HepG2 (cell line): ENCODE measurements around the gene POGLUT3. TPM values are rescaled to one million over a fixed set of nuclear protein-coding genes. Genes with fewer than 3 reads are reported as not detected.

Experiments used
- ASH2L ChIP-seq: fragments of 300-600, 200-600 bp; sonication (generic); IDR thresholded peaks from 2 replicates; pipeline ENCODE4 v1.7.0; 2017; ENCODE audit warnings: low read depth, mild to moderate bottlenecking, moderate library complexity, mixed read lengths, low read length; ENCODE audit not compliant: insufficient read length
- CREBL2 ChIP-seq: sonication (generic); formaldehyde crosslinking; IDR thresholded peaks from 2 replicates; pipeline ENCODE4 v1.8.1; 2023; ENCODE audit warnings: missing genetic modification reagents, mild to moderate bottlenecking, borderline replicate concordance
- GATAD2A ChIP-seq: IDR thresholded peaks from 2 replicates; pipeline ENCODE4 v1.6.1; 2016
- HBP1 ChIP-seq: IDR thresholded peaks from 2 replicates; pipeline ENCODE4 v1.6.1; 2016; ENCODE audit warnings: low read depth, control low read depth
- HNF4G ChIP-seq, 2 experiments: sonication (generic) in 1 of 2; formaldehyde crosslinking in 1 of 2; IDR thresholded peaks; 2 replicates each; pipeline versions ENCODE4 v1.4.0 to v1.6.1; 2011 to 2020; ENCODE audit warnings: borderline replicate concordance in 2 of 2, low read depth in 2 of 2, mild to moderate bottlenecking in 2 of 2, low read length in 1 of 2, missing genetic modification reagents in 1 of 2, moderate library complexity in 1 of 2
- RARA ChIP-seq: IDR thresholded peaks from 2 replicates; pipeline ENCODE4 v1.6.1; 2016; ENCODE audit warnings: missing genetic modification reagents, missing compliant biosample characterization
- REPIN1 ChIP-seq: sonication (generic); formaldehyde crosslinking; IDR thresholded peaks from 2 replicates; pipeline ENCODE4 v1.8.0; 2022; ENCODE audit warnings: missing genetic modification reagents, low read depth, mild to moderate bottlenecking, borderline replicate concordance
- SALL1 ChIP-seq: sonication (generic); formaldehyde crosslinking; IDR thresholded peaks from 2 replicates; pipeline ENCODE4 v1.8.0; 2022; ENCODE audit warnings: mild to moderate bottlenecking, missing genetic modification reagents
- SP4 ChIP-seq: sonication (generic); formaldehyde crosslinking; IDR thresholded peaks from 2 replicates; pipeline ENCODE4 v1.8.1; 2023; ENCODE audit warnings: mild to moderate bottlenecking, missing genetic modification reagents
- TEAD2 ChIP-seq: sonication (generic); formaldehyde crosslinking; IDR thresholded peaks from 2 replicates; pipeline ENCODE4 v1.9.0; 2021; ENCODE audit warnings: missing genetic modification reagents
- TEAD3 ChIP-seq: optimal IDR thresholded peaks from 2 replicates; pipeline ENCODE3; 2016; ENCODE audit warnings: borderline replicate concordance
- TSC22D2 ChIP-seq: sonication (generic); formaldehyde crosslinking; IDR thresholded peaks from 2 replicates; pipeline ENCODE4 v1.5.1; 2020; ENCODE audit warnings: missing genetic modification reagents, mild to moderate bottlenecking, borderline replicate concordance
- U2AF1 ChIP-seq: fragments of 200-400 bp; formaldehyde crosslinking; optimal IDR thresholded peaks from 2 replicates; pipeline ENCODE3; 2017; ENCODE audit warnings: mild to moderate bottlenecking, low read depth, low read length
- ZC3H4 ChIP-seq: sonication (generic); formaldehyde crosslinking; IDR thresholded peaks from 2 replicates; pipeline ENCODE4 v1.4.0; 2020; ENCODE audit warnings: missing genetic modification reagents, borderline replicate concordance
- ZNF12 ChIP-seq: sonication (generic); formaldehyde crosslinking; IDR thresholded peaks from 2 replicates; pipeline ENCODE4 v1.5.0; 2020; ENCODE audit warnings: missing genetic modification reagents
- ZNF124 ChIP-seq: sonication (generic); formaldehyde crosslinking; IDR thresholded peaks from 2 replicates; pipeline ENCODE4 v1.4.0; 2020; ENCODE audit warnings: missing genetic modification reagents
- ZNF280D ChIP-seq: sonication (generic); formaldehyde crosslinking; IDR thresholded peaks from 2 replicates; pipeline ENCODE4 v1.5.1; 2020; ENCODE audit warnings: mild to moderate bottlenecking, missing genetic modification reagents
- ZNF570 ChIP-seq: sonication (generic); formaldehyde crosslinking; IDR thresholded peaks from 2 replicates; pipeline ENCODE4 v1.4.0; 2020; ENCODE audit warnings: mild to moderate bottlenecking, missing genetic modification reagents, borderline replicate concordance
- ZNF687 ChIP-seq: sonication (generic); formaldehyde crosslinking; IDR thresholded peaks from 2 replicates; pipeline ENCODE4 v1.5.1; 2020; ENCODE audit warnings: mild to moderate bottlenecking, missing genetic modification reagents, moderate library complexity
- ZNF891 ChIP-seq: sonication (generic); formaldehyde crosslinking; IDR thresholded peaks from 2 replicates; pipeline ENCODE4 v1.5.0; 2020; ENCODE audit warnings: mild to moderate bottlenecking, missing genetic modification reagents
- polyA plus RNA-seq, 8 experiments: library from polyadenylated mRNA; depleted of rRNA in 3 of 8; stranded (reverse) in 7 of 8; unstranded in 1 of 8; fragments of >200 nt; fragmentation: Illumina TruSeq in 4 of 8; extraction: Trizol in 4 of 8; gene quantifications; 2 replicates each; pipeline versions ENCODE4 v1.2.1 to v1.2.3, GENCODE V29; 2011 to 2016; ENCODE audit warnings: low read depth in 4 of 8, missing spikeins in 1 of 8, mixed read lengths in 1 of 8; ENCODE audit not compliant: insufficient read depth in 1 of 8
- total RNA-seq, 5 experiments: library from RNA; depleted of rRNA; stranded (reverse); fragments of >200 nt; fragmentation: Illumina TruSeq; extraction: Trizol; gene quantifications; 2 replicates each; pipeline ENCODE4 v1.2.3, GENCODE V29; 2016; ENCODE audit warnings: low read depth in 1 of 5

The POGLUT3 gene
- total and polyA plus RNA-seq, 2 of the 13 experiments (the other 11 are each of a cell fraction or from before 2014, with no cell fraction given) = 14.3 to 22.0 TPM

GRCh38 chr11:108467091-108467823, 30.9 kb downstream of the POGLUT3 start, which contains the start of gene C11orf65 (continued):
- TF ChIP-seq CREBL2 (CRISPR knock-in tag) = no peak
- 0 out of 2 replicates have a peak, but pooled peaks have one; percentile 9 for TF ChIP-seq GATAD2A (CRISPR knock-in tag)
- no peak for TF ChIP-seq ZNF570 (CRISPR knock-in tag)
- TF ChIP-seq ZNF124 (CRISPR knock-in tag) = no peak
- peak; percentile 48 for TF ChIP-seq TEAD3 (CRISPR knock-in tag)
- TF ChIP-seq RARA (CRISPR knock-in tag) = 0 out of 2 replicates have a peak, but pooled peaks have one; percentile 31
- TF ChIP-seq ZC3H4 (CRISPR knock-in tag) = peak; percentile 69
- peak; percentile 51; the same call in 1 of the 2 replicates for TF ChIP-seq REPIN1
- no peak for TF ChIP-seq U2AF1
- TF ChIP-seq SP4 (CRISPR knock-in tag) = peak; percentile 87; the same call in 1 of the 2 replicates
- 0 out of 2 replicates have a peak, but pooled peaks have one; percentile 18 for TF ChIP-seq ZNF891 (CRISPR knock-in tag)
- TF ChIP-seq HBP1 (CRISPR knock-in tag) = no peak; the same call in 1 of the 2 replicates
- no peak for TF ChIP-seq TEAD2
- TF ChIP-seq HNF4G (IDR thresholded peaks at IDR 0.05; ENCODE audit: borderline replicate concordance, low read depth, low read length) = peak; percentile 32; the same call in 1 of the 2 replicates
- TF ChIP-seq HNF4G (CRISPR knock-in tag; IDR thresholded peaks at IDR 0.05; ENCODE audit: borderline replicate concordance, low read depth) = no peak
- TF ChIP-seq ZNF687 (CRISPR knock-in tag) = peak; percentile 72
- TF ChIP-seq ZNF280D (CRISPR knock-in tag) = no peak
- TF ChIP-seq ASH2L = peak; percentile 69
- TF ChIP-seq SALL1 (CRISPR knock-in tag) = peak; percentile 49
- peak; percentile 77; the same call in 1 of the 2 replicates for TF ChIP-seq TSC22D2
- TF ChIP-seq ZNF12 (CRISPR knock-in tag) = 0 out of 2 replicates have a peak, but pooled peaks have one; percentile 52
